Choroid plexus epithelial cell (primary cell): ENCODE measurements around the gene CCDC34.
A peak's percentile ranks its signal among the peaks of the same experiment; 100 is the strongest.

Experiments
- DNase-seq: peaks from one replicate; pipeline ENCODE4 v3.0.0-alpha.2; 2010; ENCODE audit warnings: low read depth
- H3K4me3 ChIP-seq: 2 replicates; pipeline ENCODE4 v1.5.1; 2011; ENCODE audit warnings: low read depth, mild to moderate bottlenecking, control low read depth, low read length, moderate library complexity
- CTCF ChIP-seq: conservative IDR thresholded peaks from 2 replicates; pipeline ENCODE4 v1.5.1; 2011; ENCODE audit warnings: low read depth, mild to moderate bottlenecking, control low read depth, inconsistent platforms, low read length, moderate library complexity

The CCDC34 gene

GRCh38 chr11:27319072-27319471, 43.9 kb downstream of the CCDC34 start:
- no peak for TF ChIP-seq CTCF
- peak; percentile 48 for DNase-seq
- H3K4me3 ChIP-seq, result no peak overlapping the region

GRCh38 chr11:27317751-27318150, 45.3 kb downstream of the CCDC34 start:
- H3K4me3 ChIP-seq, result no peak overlapping the region
- peak; percentile 64 for DNase-seq
- TF ChIP-seq CTCF, result no peak

- no peak overlapping the region for H3K4me3 ChIP-seq
- TF ChIP-seq CTCF, result no peak
- DNase-seq, result no peak
These were observed 47.2 kb downstream of the CCDC34 start for GRCh38 chr11:27315836-27316235.

- H3K4me3 ChIP-seq, result no peak overlapping the region
- no peak for DNase-seq
- TF ChIP-seq CTCF, result no peak
These were observed 49.7 kb downstream of the CCDC34 start for GRCh38 chr11:27313157-27313821.

- no peak for TF ChIP-seq CTCF
- no peak overlapping the region for H3K4me3 ChIP-seq
- DNase-seq, result no peak
These were observed 50.9 kb downstream of the CCDC34 start for GRCh38 chr11:27312110-27312509.

GRCh38 chr11:27310707-27311106, 52.3 kb downstream of the CCDC34 start:
- TF ChIP-seq CTCF, result no peak
- no peak for DNase-seq
- no peak overlapping the region for H3K4me3 ChIP-seq

GRCh38 chr11:27310182-27310581, 52.8 kb downstream of the CCDC34 start:
- no peak for DNase-seq
- TF ChIP-seq CTCF, result no peak
- H3K4me3 ChIP-seq, result no peak overlapping the region
